Lower lobe of right lung (tissue), 2 donors: ENCODE results near the gene TBC1D14. TPM values are rescaled to one million over a fixed set of nuclear protein-coding genes. Genes with fewer than 3 reads are reported as not detected.
"Not testable (repeated sequence)": the region's sequence is repeated elsewhere in the genome, so short reads cannot be mapped to it uniquely, and the experiment has no call there.

Experiments
- ATAC-seq, 2 donors: fragments of 200-7000 bp; cut with Tn5 transposase; one replicate each; pipeline ENCODE4 v1.9.1; 2020 to 2022; ENCODE audit warnings: mild to moderate bottlenecking in 2 of 2, moderate library complexity in 2 of 2
- DNase-seq: peaks from one replicate; pipeline ENCODE4 v3.0.0-alpha.2; 2020
- H3K27ac ChIP-seq: fragments of 200-600 bp; one replicate; pipeline ENCODE4 v1.8.0; 2022
- H3K27me3 ChIP-seq: fragments of 200-600 bp; one replicate; pipeline ENCODE4 v1.8.0; 2022; ENCODE audit warnings: low read depth
- H3K36me3 ChIP-seq: fragments of 200-600 bp; one replicate; pipeline ENCODE4 v1.8.0; 2022; ENCODE audit warnings: mild to moderate bottlenecking
- H3K4me1 ChIP-seq: fragments of 200-600 bp; one replicate; pipeline ENCODE4 v1.8.0; 2022
- H3K4me3 ChIP-seq: fragments of 200-600 bp; one replicate; pipeline ENCODE4 v1.8.0; 2022; ENCODE audit warnings: mild to moderate bottlenecking
- H3K9me3 ChIP-seq: fragments of 200-600 bp; one replicate; pipeline ENCODE4 v1.8.0; 2022
- intact Hi-C: fragments of 100-400 bp; cut with DNase I; formaldehyde crosslinking; loops from one replicate; pipeline ENCODE4 v1.11.0; 2022
- total RNA-seq: library from RNA; stranded (reverse); fragmentation: NEBNext Ultra II Directional; extraction: Animal tissue kit (Norgen Biotek cat#: 25700); gene quantifications from one replicate; pipeline ENCODE4 v1.2.1, GENCODE V29; 2021
- TF ChIP-seq, protein P1 (sequence below): fragments of 200-600 bp; IDR thresholded peaks from one replicate; pipeline ENCODE4 v1.8.0; 2022; ENCODE audit warnings: antibody characterized with exemption, mild to moderate bottlenecking
- donor health status: DM: no; HTN: yes; CAD: no; lungs with severe emphysema.

Gene TBC1D14
- total RNA-seq, 1 donor from 2014 or later: 60.7 TPM

- DNase-seq: no peak
- no peaks in the 10 kb centered on the region for H3K36me3 ChIP-seq
- H3K27me3 ChIP-seq: no peaks in the 10 kb centered on the region
- H3K27ac ChIP-seq: no peak overlapping the region
- H3K4me1 ChIP-seq: no peaks in the 10 kb centered on the region
- no peak overlapping the region for H3K4me3 ChIP-seq
- TF ChIP-seq, protein P1, sequence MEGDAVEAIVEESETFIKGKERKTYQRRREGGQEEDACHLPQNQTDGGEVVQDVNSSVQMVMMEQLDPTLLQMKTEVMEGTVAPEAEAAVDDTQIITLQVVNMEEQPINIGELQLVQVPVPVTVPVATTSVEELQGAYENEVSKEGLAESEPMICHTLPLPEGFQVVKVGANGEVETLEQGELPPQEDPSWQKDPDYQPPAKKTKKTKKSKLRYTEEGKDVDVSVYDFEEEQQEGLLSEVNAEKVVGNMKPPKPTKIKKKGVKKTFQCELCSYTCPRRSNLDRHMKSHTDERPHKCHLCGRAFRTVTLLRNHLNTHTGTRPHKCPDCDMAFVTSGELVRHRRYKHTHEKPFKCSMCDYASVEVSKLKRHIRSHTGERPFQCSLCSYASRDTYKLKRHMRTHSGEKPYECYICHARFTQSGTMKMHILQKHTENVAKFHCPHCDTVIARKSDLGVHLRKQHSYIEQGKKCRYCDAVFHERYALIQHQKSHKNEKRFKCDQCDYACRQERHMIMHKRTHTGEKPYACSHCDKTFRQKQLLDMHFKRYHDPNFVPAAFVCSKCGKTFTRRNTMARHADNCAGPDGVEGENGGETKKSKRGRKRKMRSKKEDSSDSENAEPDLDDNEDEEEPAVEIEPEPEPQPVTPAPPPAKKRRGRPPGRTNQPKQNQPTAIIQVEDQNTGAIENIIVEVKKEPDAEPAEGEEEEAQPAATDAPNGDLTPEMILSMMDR: no peak
- ATAC-seq: no peak
- H3K9me3 ChIP-seq: no peaks in the 10 kb centered on the region
- intact Hi-C loops: no loop called here
These were observed 167.1 kb downstream of the TBC1D14 start for GRCh38 chr4:7076696-7077082.

DNA sequence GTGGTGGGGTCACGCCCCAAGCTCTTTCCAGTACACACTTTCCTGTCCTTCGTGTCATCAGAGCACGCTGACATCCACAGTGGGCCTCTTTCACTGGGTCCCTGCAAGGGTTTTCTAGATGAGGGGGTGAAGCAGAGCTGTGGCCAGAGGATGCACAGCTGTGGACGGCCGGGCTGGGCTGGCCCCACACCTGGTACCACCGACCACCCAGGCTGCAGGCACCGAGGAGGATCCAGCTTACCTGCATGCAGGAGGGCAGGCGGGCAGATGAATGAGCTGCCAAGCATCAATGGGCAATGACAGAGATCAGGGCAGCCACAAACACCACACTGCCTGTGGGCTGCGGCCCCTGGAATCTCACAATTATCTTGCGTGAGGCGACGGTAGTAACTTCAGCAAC lies 167.7 kb downstream of the TBC1D14 start:
- TF ChIP-seq, protein P1: no peak
- no peaks in the 10 kb centered on the region for H3K9me3 ChIP-seq
- peaks cover under 1% of the 10 kb centered on the region for H3K27me3 ChIP-seq
- no peaks in the 10 kb centered on the region for H3K36me3 ChIP-seq
- no peak for ATAC-seq
- no peak overlapping the region for H3K27ac ChIP-seq
- no peak for DNase-seq
- H3K4me3 ChIP-seq: no peak overlapping the region
- no peaks in the 10 kb centered on the region for H3K4me1 ChIP-seq
- intact Hi-C loops: no loop called here

GRCh38 chr4:7078025-7078424 lies 168.4 kb downstream of the TBC1D14 start:
- intact Hi-C loops: no loop called here
- no peaks in the 10 kb centered on the region for H3K4me1 ChIP-seq
- H3K4me3 ChIP-seq: no peak overlapping the region
- no peaks in the 10 kb centered on the region for H3K9me3 ChIP-seq
- ATAC-seq: no peak
- H3K27ac ChIP-seq: no peak overlapping the region
- H3K36me3 ChIP-seq: no peaks in the 10 kb centered on the region
- TF ChIP-seq, protein P1: no peak
- DNase-seq: no peak
- H3K27me3 ChIP-seq: peaks cover 6% of the 10 kb centered on the region

DNA sequence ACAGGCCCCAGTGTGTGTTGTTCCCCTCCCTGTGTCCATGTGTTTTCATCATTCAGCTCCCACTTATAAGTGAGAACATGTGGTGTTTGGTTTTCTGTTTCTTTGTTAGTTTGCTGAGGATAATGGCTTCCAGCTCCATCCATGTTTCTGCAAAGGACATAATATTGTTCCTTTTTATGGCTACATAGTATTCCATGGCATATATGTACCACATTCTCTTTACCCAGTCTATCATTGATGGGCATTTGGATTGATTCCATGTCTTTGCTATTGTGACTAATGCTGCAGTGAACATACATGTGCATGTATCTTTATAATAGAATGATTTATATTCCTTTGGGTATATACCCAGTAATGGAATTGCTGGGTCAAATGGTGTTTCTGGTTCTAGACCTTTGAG lies 169.9 kb downstream of the TBC1D14 start:
- not testable (repeated sequence) for H3K36me3 ChIP-seq, ATAC-seq

DNA sequence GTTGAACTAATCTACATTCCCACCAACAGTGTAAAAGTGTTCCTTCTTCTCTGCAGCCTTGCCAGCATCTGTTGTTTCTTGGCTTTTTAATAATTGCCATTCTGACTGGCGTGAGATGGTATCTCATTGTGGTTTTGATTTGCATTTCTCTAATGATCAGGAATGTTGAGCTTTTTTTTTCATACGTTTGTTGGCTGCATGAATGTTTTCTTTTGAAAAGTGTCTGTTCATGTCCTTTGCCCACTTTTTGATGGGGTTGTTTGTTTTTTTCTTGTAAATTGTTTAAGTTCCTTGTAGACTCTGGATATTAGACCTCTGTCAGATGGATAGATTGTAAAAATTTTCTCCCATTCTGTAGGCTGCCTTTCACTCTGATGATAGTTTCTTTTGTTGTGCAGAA lies 170.3 kb downstream of the TBC1D14 start:
- H3K27me3 ChIP-seq: peaks cover 20% of the 10 kb centered on the region
- intact Hi-C loops, DNase-seq, H3K4me1 ChIP-seq, H3K4me3 ChIP-seq, H3K36me3 ChIP-seq, H3K9me3 ChIP-seq, H3K27ac ChIP-seq, ATAC-seq: not testable (repeated sequence)

More for the DNA sequence above, 169.9 kb downstream of the TBC1D14 start:
- DNase-seq, H3K27ac ChIP-seq, H3K4me1 ChIP-seq, intact Hi-C loops, H3K9me3 ChIP-seq, H3K4me3 ChIP-seq: not testable (repeated sequence)
- H3K27me3 ChIP-seq: peaks cover 18% of the 10 kb centered on the region

Other genes with a start within 250 kb of the TBC1D14 start
- 16.1 TPM for gene S100P, start 215.9 kb upstream of the TBC1D14 start, total RNA-seq
- gene MRFAP1L1, start 200.0 kb upstream of the TBC1D14 start, total RNA-seq: 48.8 TPM
- gene BLOC1S4, start 193.7 kb upstream of the TBC1D14 start, total RNA-seq: 9.0 TPM
- 28.1 TPM for gene KIAA0232, start 127.1 kb upstream of the TBC1D14 start, total RNA-seq
- gene TADA2B, start 133.5 kb downstream of the TBC1D14 start, total RNA-seq: 20.2 TPM
- 25.7 TPM for gene GRPEL1, start 158.2 kb downstream of the TBC1D14 start, total RNA-seq